Caco-2 (cell line): Measurements from ENCODE around the gene LRPAP1. TPM values are rescaled to one million over a fixed set of nuclear protein-coding genes. Genes with fewer than 3 reads are reported as not detected.

ENCODE experiments used
- BruUV-seq: library from RNA; stranded (reverse); fragments of 400-500 nt; replicated peaks from 2 replicates; lab custom pipeline; 2021; lab: Mats Ljungman, UMichigan
- CTCF ChIA-PET: fragments of 300-600 bp; sonication (Branson Sonifier 250); formaldehyde crosslinking; loops from one replicate; lab custom pipeline; 2022; ENCODE audit warnings: antibody characterized with exemption; lab: Charles Lee
- POLR2A ChIA-PET: fragments of 300-600 bp; sonication (Branson Sonifier 250); formaldehyde crosslinking; loops from one replicate; lab custom pipeline; 2022; ENCODE audit warnings: antibody characterized with exemption; lab: Charles Lee
- DNase-seq, 2 experiments: peaks; one replicate each; pipeline versions ENCODE4 v3.0.0 to v3.0.0-alpha.2; 2020 to 2022
- H3K27me3 ChIP-seq: replicated peaks from 2 replicates; pipeline ENCODE4 v1.6.0; 2011; ENCODE audit warnings: low read length; ENCODE audit not compliant: control insufficient read depth, insufficient read depth
- H3K36me3 ChIP-seq: 2 replicates; pipeline ENCODE4 v1.5.1; 2011; ENCODE audit warnings: low read length; ENCODE audit not compliant: control insufficient read depth, insufficient read depth
- H3K4me1 ChIP-seq: fragments of 250-450 bp; sonication (Bioruptor Pico); 2 replicates; pipeline ENCODE4 v1.5.1; 2020; ENCODE audit warnings: mild to moderate bottlenecking
- H3K4me3 ChIP-seq: 2 replicates; pipeline ENCODE4 v1.5.1; 2011; ENCODE audit warnings: low read depth, mild to moderate bottlenecking, control low read depth, low read length
- H3K9me3 ChIP-seq: fragments of 250-450 bp; sonication (Bioruptor Pico); 2 replicates; pipeline ENCODE4 v1.5.1; 2020; ENCODE audit warnings: mild to moderate bottlenecking, moderate library complexity
- H3K27ac Mint-ChIP-seq: one replicate; pipeline ENCODE4 v1.8.0; 2022; ENCODE audit warnings: mixed read lengths; ENCODE audit not compliant: unreplicated experiment
- H3K27me3 Mint-ChIP-seq: one replicate; pipeline ENCODE4 v1.8.0; 2022; ENCODE audit warnings: mixed read lengths; ENCODE audit not compliant: insufficient read depth, unreplicated experiment
- H3K36me3 Mint-ChIP-seq: one replicate; pipeline ENCODE4 v1.8.0; 2022; ENCODE audit warnings: mild to moderate bottlenecking, mixed read lengths; ENCODE audit not compliant: insufficient read depth, unreplicated experiment
- H3K4me1 Mint-ChIP-seq: one replicate; pipeline ENCODE4 v1.8.0; 2022; ENCODE audit warnings: low read depth, mixed read lengths; ENCODE audit not compliant: unreplicated experiment
- H3K4me3 Mint-ChIP-seq: one replicate; pipeline ENCODE4 v1.8.0; 2022; ENCODE audit warnings: mild to moderate bottlenecking, moderate library complexity, mixed read lengths; ENCODE audit not compliant: unreplicated experiment
- H3K9me3 Mint-ChIP-seq: one replicate; pipeline ENCODE4 v1.8.0; 2022; ENCODE audit warnings: mixed read lengths; ENCODE audit not compliant: unreplicated experiment
- CTCF ChIP-seq, 2 experiments: fragments of 200-600 bp in 1 of 2; IDR thresholded peaks; 1 replicate in 1 of 2; 2 replicates in 1 of 2; pipeline versions ENCODE4 v1.5.1 to v1.8.0; 2011 to 2022; ENCODE audit warnings: antibody characterized with exemption in 1 of 2, control low read depth in 1 of 2, inconsistent platforms in 1 of 2, low read depth in 1 of 2, low read length in 1 of 2, mild to moderate bottlenecking in 1 of 2, moderate library complexity in 1 of 2; ENCODE audit not compliant: insufficient read depth in 1 of 2, severe bottlenecking in 1 of 2, unreplicated experiment in 1 of 2
- intact Hi-C: fragments of 100-400 bp; cut with micrococcal nuclease; formaldehyde crosslinking; loops from one replicate; pipeline ENCODE4 v1.10.0; 2022; ENCODE audit not compliant: unreplicated experiment
- total RNA-seq: library from RNA; stranded (reverse); gene quantifications from 2 replicates; pipeline ENCODE4 v1.2.3, GENCODE V29; 2022

Gene LRPAP1
- total RNA-seq, 1 experiment from 2014 or later = 224 TPM

- no peak for TF ChIP-seq CTCF (IDR thresholded peaks at IDR 0.05; ENCODE audit: insufficient read depth in 1 of 2, low read depth in 1 of 2, low read length in 1 of 2, severe bottlenecking in 1 of 2, unreplicated experiment in 1 of 2)
- Histone ChIP-seq H3K27me3 (no peaks in the 10 kb centered on the region), H3K4me1 (no peaks in the 10 kb centered on the region), H3K4me3 (no peak overlapping the region), H3K36me3 (peaks cover 2% of the 10 kb centered on the region), H3K9me3 (no peaks in the 10 kb centered on the region)
- CTCF ChIA-PET = no interaction called here
- Mint-ChIP-seq H3K4me3 (no peak overlapping the region), H3K27me3 (no peaks in the 10 kb centered on the region), H3K36me3 (peaks cover 51% of the 10 kb centered on the region), H3K9me3 (no peaks in the 10 kb centered on the region), H3K4me1 (no peaks in the 10 kb centered on the region), H3K27ac (no peak overlapping the region)
- POLR2A ChIA-PET = interaction anchor here (0.6 kb wide), 1 partner anchor 24 kb away, joined by 3 read pairs; no protein-coding TSS in a partner anchor
- DNase-seq = no peak
- intact Hi-C loops = no loop called here
- BruUV-seq = no TSS peak
These were observed 14.3 kb downstream of the LRPAP1 start for GRCh38 chr4:3517731-3518510.

GRCh38 chr4:3516836-3517730 lies 15.1 kb downstream of the LRPAP1 start:
- Mint-ChIP-seq H3K4me1 (no peaks in the 10 kb centered on the region), H3K9me3 (no peaks in the 10 kb centered on the region), H3K27ac (no peak overlapping the region), H3K27me3 (no peaks in the 10 kb centered on the region), H3K36me3 (peaks cover 60% of the 10 kb centered on the region), H3K4me3 (no peak overlapping the region)
- intact Hi-C loops = no loop called here
- ChIA-PET CTCF (no interaction called here), POLR2A (no interaction called here)
- Histone ChIP-seq H3K4me3 (no peak overlapping the region), H3K4me1 (no peaks in the 10 kb centered on the region), H3K27me3 (no peaks in the 10 kb centered on the region), H3K9me3 (no peaks in the 10 kb centered on the region), H3K36me3 (peaks cover 2% of the 10 kb centered on the region)
- no TSS peak for BruUV-seq
- no peak for DNase-seq
- no peak for TF ChIP-seq CTCF (IDR thresholded peaks at IDR 0.05; ENCODE audit: insufficient read depth in 1 of 2, low read depth in 1 of 2, low read length in 1 of 2, severe bottlenecking in 1 of 2, unreplicated experiment in 1 of 2)

- intact Hi-C loops = no loop called here
- Histone ChIP-seq H3K4me1 (no peaks in the 10 kb centered on the region), H3K27me3 (no peaks in the 10 kb centered on the region), H3K4me3 (no peak overlapping the region), H3K9me3 (no peaks in the 10 kb centered on the region), H3K36me3 (peaks cover 2% of the 10 kb centered on the region)
- BruUV-seq = no TSS peak
- no peak overlapping the region for H3K27ac Mint-ChIP-seq
- H3K27me3 Mint-ChIP-seq = no peaks in the 10 kb centered on the region
- ChIA-PET POLR2A (no interaction called here), CTCF (no interaction called here)
- DNase-seq = no peak
- no peak for TF ChIP-seq CTCF (IDR thresholded peaks at IDR 0.05; ENCODE audit: insufficient read depth in 1 of 2, low read depth in 1 of 2, low read length in 1 of 2, severe bottlenecking in 1 of 2, unreplicated experiment in 1 of 2)
- peaks cover 57% of the 10 kb centered on the region for H3K36me3 Mint-ChIP-seq
- H3K4me1 Mint-ChIP-seq = no peaks in the 10 kb centered on the region
- no peak overlapping the region for H3K4me3 Mint-ChIP-seq
- no peaks in the 10 kb centered on the region for H3K9me3 Mint-ChIP-seq
These were observed 16.0 kb downstream of the LRPAP1 start for GRCh38 chr4:3516061-3516835.
